HepG2 (cell line): Measurements from ENCODE around the gene CNOT8. TPM values are rescaled to one million over a fixed set of nuclear protein-coding genes. Genes with fewer than 3 reads are reported as not detected.

Source experiments
- AKAP8 ChIP-seq: sonication (generic); formaldehyde crosslinking; IDR thresholded peaks from 2 replicates; pipeline ENCODE4 v1.5.1; 2020; ENCODE audit warnings: mild to moderate bottlenecking, missing genetic modification reagents
- BRCA1 ChIP-seq: sonication (generic); formaldehyde crosslinking; IDR thresholded peaks from 2 replicates; pipeline ENCODE4 v1.4.0; 2020; ENCODE audit warnings: missing genetic modification reagents
- CBX1 ChIP-seq: IDR thresholded peaks from one replicate; pipeline ENCODE4 v1.6.1; 2016; ENCODE audit warnings: antibody characterized with exemption, low read depth
- CREM ChIP-seq, 2 experiments: sonication (generic) in 1 of 2; formaldehyde crosslinking in 1 of 2; IDR thresholded peaks; 2 replicates each; pipeline versions ENCODE4 v1.4.0 to v1.6.1; 2016 to 2020; ENCODE audit warnings: antibody characterized with exemption in 1 of 2, mild to moderate bottlenecking in 1 of 2, missing genetic modification reagents in 1 of 2
- ELF4 ChIP-seq: sonication (generic); formaldehyde crosslinking; IDR thresholded peaks from 2 replicates; pipeline ENCODE4 v1.5.0; 2020; ENCODE audit warnings: missing genetic modification reagents, mild to moderate bottlenecking, moderate library complexity, borderline replicate concordance
- GTF3A ChIP-seq: sonication (generic); formaldehyde crosslinking; conservative IDR thresholded peaks from 2 replicates; pipeline ENCODE4 v1.4.0; 2020; ENCODE audit warnings: mild to moderate bottlenecking, missing genetic modification reagents
- HDAC2 ChIP-seq: sonication (generic); formaldehyde crosslinking; IDR thresholded peaks from 2 replicates; pipeline ENCODE4 v1.4.0; 2020; ENCODE audit warnings: missing genetic modification reagents
- HNF4A ChIP-seq: sonication (generic); formaldehyde crosslinking; IDR thresholded peaks from 2 replicates; pipeline ENCODE4 v1.4.0; 2020; ENCODE audit warnings: missing genetic modification reagents
- KAT2B ChIP-seq: fragments of 150-350 bp; IDR thresholded peaks from 2 replicates; pipeline ENCODE4 v1.6.1; 2014; ENCODE audit warnings: low read depth, low read length, borderline replicate concordance
- MAFK ChIP-seq, 2 experiments: IDR thresholded peaks in 1 of 2; conservative IDR thresholded peaks in 1 of 2; 2 replicates each; pipeline ENCODE4 v1.6.1; 2011; ENCODE audit warnings: improper control_type of control experiment in 2 of 2, low read length in 2 of 2
- MYC ChIP-seq: sonication (generic); formaldehyde crosslinking; IDR thresholded peaks from 2 replicates; pipeline ENCODE4 v1.9.0; 2021; ENCODE audit warnings: missing genetic modification reagents, borderline replicate concordance
- NFYB ChIP-seq: sonication (generic); formaldehyde crosslinking; IDR thresholded peaks from 2 replicates; pipeline ENCODE4 v1.4.0; 2020; ENCODE audit warnings: missing genetic modification reagents
- PHF8 ChIP-seq: sonication (generic); formaldehyde crosslinking; IDR thresholded peaks from 2 replicates; pipeline ENCODE4 v1.5.0; 2020; ENCODE audit warnings: missing genetic modification reagents
- RBFOX2 ChIP-seq: fragments of 200-400 bp; formaldehyde crosslinking; IDR thresholded peaks from 2 replicates; pipeline ENCODE4 v1.6.1; 2017; ENCODE audit warnings: low read depth, mild to moderate bottlenecking, low read length
- REXO4 ChIP-seq: sonication (generic); formaldehyde crosslinking; IDR thresholded peaks from 2 replicates; pipeline ENCODE4 v1.8.0; 2022; ENCODE audit warnings: missing genetic modification reagents, mild to moderate bottlenecking, borderline replicate concordance
- SPEN ChIP-seq: sonication (generic); formaldehyde crosslinking; IDR thresholded peaks from 2 replicates; pipeline ENCODE4 v1.5.1; 2020; ENCODE audit warnings: low read depth, mild to moderate bottlenecking, missing genetic modification reagents
- SSRP1 ChIP-seq: IDR thresholded peaks from 2 replicates; pipeline ENCODE4 v1.6.1; 2016; ENCODE audit warnings: control low read depth
- THYN1 ChIP-seq: sonication (generic); formaldehyde crosslinking; IDR thresholded peaks from 2 replicates; pipeline ENCODE4 v1.8.1; 2023; ENCODE audit warnings: low read depth, mild to moderate bottlenecking, moderate library complexity, missing genetic modification reagents, borderline replicate concordance
- ZNF547 ChIP-seq: sonication (generic); formaldehyde crosslinking; IDR thresholded peaks from 2 replicates; pipeline ENCODE4 v1.5.1; 2020; ENCODE audit warnings: mild to moderate bottlenecking, missing genetic modification reagents
- ZNF709 ChIP-seq: sonication (generic); formaldehyde crosslinking; IDR thresholded peaks from 2 replicates; pipeline ENCODE4 v1.5.0; 2020; ENCODE audit warnings: mild to moderate bottlenecking, missing genetic modification reagents
- polyA plus RNA-seq, 8 experiments: library from polyadenylated mRNA; depleted of rRNA in 3 of 8; stranded (reverse) in 7 of 8; unstranded in 1 of 8; fragments of >200 nt; fragmentation: Illumina TruSeq in 4 of 8; extraction: Trizol in 4 of 8; gene quantifications; 2 replicates each; pipeline versions ENCODE4 v1.2.1 to v1.2.3, GENCODE V29; 2011 to 2016; ENCODE audit warnings: low read depth in 4 of 8, missing spikeins in 1 of 8, mixed read lengths in 1 of 8; ENCODE audit not compliant: insufficient read depth in 1 of 8
- total RNA-seq, 5 experiments: library from RNA; depleted of rRNA; stranded (reverse); fragments of >200 nt; fragmentation: Illumina TruSeq; extraction: Trizol; gene quantifications; 2 replicates each; pipeline ENCODE4 v1.2.3, GENCODE V29; 2016; ENCODE audit warnings: low read depth in 1 of 5
- TF ChIP-seq, protein P1 (sequence below): sonication (generic); formaldehyde crosslinking; IDR thresholded peaks from 2 replicates; pipeline ENCODE4 v1.5.1; 2020; ENCODE audit warnings: missing genetic modification reagents, mild to moderate bottlenecking, borderline replicate concordance
- TF ChIP-seq, protein P2 (sequence below): IDR thresholded peaks from 2 replicates; pipeline ENCODE4 v1.6.1; 2012; ENCODE audit warnings: inconsistent platforms
- TF ChIP-seq, protein P3 (sequence below): IDR thresholded peaks from 2 replicates; pipeline ENCODE4 v1.6.1; 2018; ENCODE audit warnings: missing genetic modification reagents, mild to moderate bottlenecking, missing compliant biosample characterization
- TF ChIP-seq, protein P4 (sequence below): sonication (generic); formaldehyde crosslinking; IDR thresholded peaks from 2 replicates; pipeline ENCODE4 v1.8.1; 2023; ENCODE audit warnings: mild to moderate bottlenecking, missing genetic modification reagents
- TF ChIP-seq, protein P5 (sequence below): IDR thresholded peaks from 2 replicates; pipeline ENCODE4 v1.6.1; 2016; ENCODE audit warnings: missing compliant biosample characterization, missing genetic modification reagents, borderline replicate concordance

CNOT8 gene
- total and polyA plus RNA-seq, 2 of the 13 experiments (the other 11 are each of a cell fraction or from before 2014, with no cell fraction given) = 37.1 to 74.9 TPM

DNA sequence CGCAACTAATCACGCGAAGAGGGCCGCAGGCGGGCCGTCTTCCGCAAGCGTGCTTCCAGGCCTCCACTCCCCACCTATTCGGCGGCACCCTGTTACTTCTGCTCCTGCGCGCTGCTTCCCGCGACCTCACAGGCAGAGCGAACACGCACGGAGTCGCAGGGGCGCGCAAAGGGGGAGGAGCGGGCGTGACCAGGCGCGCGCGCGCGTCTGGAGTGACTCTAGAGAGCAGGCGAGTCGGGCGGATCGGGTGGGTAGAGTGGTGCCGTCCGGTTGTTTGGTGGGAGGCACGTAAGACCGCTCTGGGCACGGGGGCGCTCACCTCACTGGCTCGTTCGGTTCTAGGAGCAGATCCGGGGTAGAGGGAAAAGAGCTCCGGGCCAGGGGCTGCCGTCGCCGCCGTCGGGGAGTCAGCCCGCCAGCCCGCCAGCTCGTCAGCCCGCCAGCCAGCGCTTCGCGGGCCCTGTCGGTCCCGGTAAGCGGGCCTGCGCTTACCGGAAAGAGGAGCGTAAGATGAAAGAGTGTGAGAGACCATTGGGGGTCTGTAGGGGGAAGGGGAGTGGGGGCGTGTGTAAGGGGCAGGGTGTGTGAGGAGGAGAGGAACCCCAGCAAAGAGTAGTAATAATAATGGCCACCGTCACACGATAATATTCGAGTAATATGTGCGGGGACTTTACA is at the start of gene CNOT8 (continued):
- TF ChIP-seq GTF3A (CRISPR knock-in tag) = no peak
- peak; percentile 65 for TF ChIP-seq HDAC2
- no peak for TF ChIP-seq KAT2B
- TF ChIP-seq SPEN (CRISPR knock-in tag) = peak; percentile 84
- no peak for TF ChIP-seq THYN1 (CRISPR knock-in tag)
- TF ChIP-seq ZNF547 (CRISPR knock-in tag) = peak; percentile 57
- peak; percentile 24 for TF ChIP-seq CBX1
- TF ChIP-seq MYC (CRISPR knock-in tag) = peak; percentile 78
- no peak for TF ChIP-seq MAFK (conservative IDR thresholded peaks at IDR 0.05 in 1 of 2, IDR thresholded peaks at IDR 0.05 in 1 of 2; ENCODE audit: low read length in 2 of 2)
- TF ChIP-seq SSRP1 (CRISPR knock-in tag) = peak; percentile 62; the same call in 1 of the 2 replicates
- TF ChIP-seq, protein P1, sequence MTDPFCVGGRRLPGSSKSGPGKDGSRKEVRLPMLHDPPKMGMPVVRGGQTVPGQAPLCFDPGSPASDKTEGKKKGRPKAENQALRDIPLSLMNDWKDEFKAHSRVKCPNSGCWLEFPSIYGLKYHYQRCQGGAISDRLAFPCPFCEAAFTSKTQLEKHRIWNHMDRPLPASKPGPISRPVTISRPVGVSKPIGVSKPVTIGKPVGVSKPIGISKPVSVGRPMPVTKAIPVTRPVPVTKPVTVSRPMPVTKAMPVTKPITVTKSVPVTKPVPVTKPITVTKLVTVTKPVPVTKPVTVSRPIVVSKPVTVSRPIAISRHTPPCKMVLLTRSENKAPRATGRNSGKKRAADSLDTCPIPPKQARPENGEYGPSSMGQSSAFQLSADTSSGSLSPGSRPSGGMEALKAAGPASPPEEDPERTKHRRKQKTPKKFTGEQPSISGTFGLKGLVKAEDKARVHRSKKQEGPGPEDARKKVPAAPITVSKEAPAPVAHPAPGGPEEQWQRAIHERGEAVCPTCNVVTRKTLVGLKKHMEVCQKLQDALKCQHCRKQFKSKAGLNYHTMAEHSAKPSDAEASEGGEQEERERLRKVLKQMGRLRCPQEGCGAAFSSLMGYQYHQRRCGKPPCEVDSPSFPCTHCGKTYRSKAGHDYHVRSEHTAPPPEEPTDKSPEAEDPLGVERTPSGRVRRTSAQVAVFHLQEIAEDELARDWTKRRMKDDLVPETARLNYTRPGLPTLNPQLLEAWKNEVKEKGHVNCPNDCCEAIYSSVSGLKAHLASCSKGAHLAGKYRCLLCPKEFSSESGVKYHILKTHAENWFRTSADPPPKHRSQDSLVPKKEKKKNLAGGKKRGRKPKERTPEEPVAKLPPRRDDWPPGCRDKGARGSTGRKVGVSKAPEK (CRISPR knock-in tag) = no peak
- TF ChIP-seq ELF4 (CRISPR knock-in tag) = no peak; the same call in 1 of the 2 replicates
- TF ChIP-seq AKAP8 (CRISPR knock-in tag) = 0 out of 2 replicates have a peak, but pooled peaks have one; percentile 58
- TF ChIP-seq, protein P2, sequence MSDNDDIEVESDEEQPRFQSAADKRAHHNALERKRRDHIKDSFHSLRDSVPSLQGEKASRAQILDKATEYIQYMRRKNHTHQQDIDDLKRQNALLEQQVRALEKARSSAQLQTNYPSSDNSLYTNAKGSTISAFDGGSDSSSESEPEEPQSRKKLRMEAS = peak; percentile 80
- peak; percentile 18; the same call in 1 of the 2 replicates for TF ChIP-seq CREM (IDR thresholded peaks at IDR 0.05)
- TF ChIP-seq CREM (CRISPR knock-in tag; IDR thresholded peaks at IDR 0.05) = no peak
- TF ChIP-seq, protein P3, sequence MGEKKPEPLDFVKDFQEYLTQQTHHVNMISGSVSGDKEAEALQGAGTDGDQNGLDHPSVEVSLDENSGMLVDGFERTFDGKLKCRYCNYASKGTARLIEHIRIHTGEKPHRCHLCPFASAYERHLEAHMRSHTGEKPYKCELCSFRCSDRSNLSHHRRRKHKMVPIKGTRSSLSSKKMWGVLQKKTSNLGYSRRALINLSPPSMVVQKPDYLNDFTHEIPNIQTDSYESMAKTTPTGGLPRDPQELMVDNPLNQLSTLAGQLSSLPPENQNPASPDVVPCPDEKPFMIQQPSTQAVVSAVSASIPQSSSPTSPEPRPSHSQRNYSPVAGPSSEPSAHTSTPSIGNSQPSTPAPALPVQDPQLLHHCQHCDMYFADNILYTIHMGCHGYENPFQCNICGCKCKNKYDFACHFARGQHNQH (CRISPR knock-in tag) = peak; percentile 63
- peak; percentile 79 for TF ChIP-seq PHF8 (CRISPR knock-in tag)
- TF ChIP-seq REXO4 (CRISPR knock-in tag) = no peak
- TF ChIP-seq ZNF709 = peak; percentile 70
- no peak for TF ChIP-seq BRCA1 (CRISPR knock-in tag)
- TF ChIP-seq RBFOX2 = peak; percentile 95
- TF ChIP-seq HNF4A (CRISPR knock-in tag) = peak; percentile 27; the same call in 1 of the 2 replicates
- 0 out of 2 replicates have a peak, but pooled peaks have one; percentile 17 for TF ChIP-seq NFYB (CRISPR knock-in tag)
- TF ChIP-seq, protein P4, sequence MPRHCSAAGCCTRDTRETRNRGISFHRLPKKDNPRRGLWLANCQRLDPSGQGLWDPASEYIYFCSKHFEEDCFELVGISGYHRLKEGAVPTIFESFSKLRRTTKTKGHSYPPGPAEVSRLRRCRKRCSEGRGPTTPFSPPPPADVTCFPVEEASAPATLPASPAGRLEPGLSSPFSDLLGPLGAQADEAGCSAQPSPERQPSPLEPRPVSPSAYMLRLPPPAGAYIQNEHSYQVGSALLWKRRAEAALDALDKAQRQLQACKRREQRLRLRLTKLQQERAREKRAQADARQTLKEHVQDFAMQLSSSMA (CRISPR knock-in tag) = 0 out of 2 replicates have a peak, but pooled peaks have one; percentile 40
- TF ChIP-seq, protein P5, sequence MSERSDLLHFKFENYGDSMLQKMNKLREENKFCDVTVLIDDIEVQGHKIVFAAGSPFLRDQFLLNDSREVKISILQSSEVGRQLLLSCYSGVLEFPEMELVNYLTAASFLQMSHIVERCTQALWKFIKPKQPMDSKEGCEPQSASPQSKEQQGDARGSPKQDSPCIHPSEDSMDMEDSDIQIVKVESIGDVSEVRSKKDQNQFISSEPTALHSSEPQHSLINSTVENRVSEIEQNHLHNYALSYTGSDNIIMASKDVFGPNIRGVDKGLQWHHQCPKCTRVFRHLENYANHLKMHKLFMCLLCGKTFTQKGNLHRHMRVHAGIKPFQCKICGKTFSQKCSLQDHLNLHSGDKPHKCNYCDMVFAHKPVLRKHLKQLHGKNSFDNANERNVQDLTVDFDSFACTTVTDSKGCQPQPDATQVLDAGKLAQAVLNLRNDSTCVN (CRISPR knock-in tag) = peak; percentile 97
